BE2C (cell line): ENCODE results near the gene TMEM132E.

Experiments used
- DNase-seq: peaks from one replicate; pipeline ENCODE4 v3.0.0-alpha.2; 2020
- H3K27me3 ChIP-seq: fragments of 250-450 bp; sonication (Bioruptor Pico); 2 replicates; pipeline ENCODE4 v1.5.1; 2020; ENCODE audit warnings: mild to moderate bottlenecking
- H3K36me3 ChIP-seq: fragments of 250-450 bp; sonication (Bioruptor Pico); 2 replicates; pipeline ENCODE4 v1.5.1; 2020; ENCODE audit warnings: mild to moderate bottlenecking
- H3K4me1 ChIP-seq: fragments of 250-450 bp; sonication (Bioruptor Pico); 2 replicates; pipeline ENCODE4 v1.5.1; 2020
- H3K4me3 ChIP-seq: 2 replicates; pipeline ENCODE4 v1.5.1; 2011; ENCODE audit warnings: low read depth, low read length
- H3K9me3 ChIP-seq: fragments of 250-450 bp; sonication (Bioruptor Pico); 2 replicates; pipeline ENCODE4 v1.5.1; 2020
- TF ChIP-seq, protein P1 (sequence below): IDR thresholded peaks from 2 replicates; pipeline ENCODE4 v1.5.1; 2012; ENCODE audit warnings: mild to moderate bottlenecking, low read depth, low read length

The TMEM132E gene

DNA sequence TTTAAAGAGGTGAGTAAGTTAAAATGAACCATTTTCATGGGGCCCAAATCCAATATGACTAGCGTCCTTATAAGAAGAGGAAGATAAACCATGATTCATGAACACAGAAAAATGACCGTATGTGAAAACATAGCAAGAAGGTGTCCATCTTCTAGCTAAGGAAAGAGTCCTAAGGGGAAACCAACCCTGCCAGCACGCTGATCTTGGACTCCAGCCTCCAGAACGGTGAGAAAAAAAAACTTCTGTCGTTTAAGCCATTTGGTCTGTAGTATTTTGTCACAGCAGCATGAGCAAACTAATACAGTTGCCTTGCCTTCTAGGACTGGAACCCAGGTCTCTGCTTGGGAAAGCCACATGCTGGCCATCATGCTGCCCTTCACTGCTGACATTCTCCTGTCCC, 4.2 kb upstream of the TMEM132E start:
- Histone ChIP-seq H3K4me1 (peaks cover 9% of the 10 kb centered on the region), H3K27me3 (peaks cover 30% of the 10 kb centered on the region), H3K9me3 (no peaks in the 10 kb centered on the region), H3K4me3 (no peak overlapping the region), H3K36me3 (no peaks in the 10 kb centered on the region)
- DNase-seq = no peak
- TF ChIP-seq, protein P1, sequence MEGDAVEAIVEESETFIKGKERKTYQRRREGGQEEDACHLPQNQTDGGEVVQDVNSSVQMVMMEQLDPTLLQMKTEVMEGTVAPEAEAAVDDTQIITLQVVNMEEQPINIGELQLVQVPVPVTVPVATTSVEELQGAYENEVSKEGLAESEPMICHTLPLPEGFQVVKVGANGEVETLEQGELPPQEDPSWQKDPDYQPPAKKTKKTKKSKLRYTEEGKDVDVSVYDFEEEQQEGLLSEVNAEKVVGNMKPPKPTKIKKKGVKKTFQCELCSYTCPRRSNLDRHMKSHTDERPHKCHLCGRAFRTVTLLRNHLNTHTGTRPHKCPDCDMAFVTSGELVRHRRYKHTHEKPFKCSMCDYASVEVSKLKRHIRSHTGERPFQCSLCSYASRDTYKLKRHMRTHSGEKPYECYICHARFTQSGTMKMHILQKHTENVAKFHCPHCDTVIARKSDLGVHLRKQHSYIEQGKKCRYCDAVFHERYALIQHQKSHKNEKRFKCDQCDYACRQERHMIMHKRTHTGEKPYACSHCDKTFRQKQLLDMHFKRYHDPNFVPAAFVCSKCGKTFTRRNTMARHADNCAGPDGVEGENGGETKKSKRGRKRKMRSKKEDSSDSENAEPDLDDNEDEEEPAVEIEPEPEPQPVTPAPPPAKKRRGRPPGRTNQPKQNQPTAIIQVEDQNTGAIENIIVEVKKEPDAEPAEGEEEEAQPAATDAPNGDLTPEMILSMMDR = no peak

DNA sequence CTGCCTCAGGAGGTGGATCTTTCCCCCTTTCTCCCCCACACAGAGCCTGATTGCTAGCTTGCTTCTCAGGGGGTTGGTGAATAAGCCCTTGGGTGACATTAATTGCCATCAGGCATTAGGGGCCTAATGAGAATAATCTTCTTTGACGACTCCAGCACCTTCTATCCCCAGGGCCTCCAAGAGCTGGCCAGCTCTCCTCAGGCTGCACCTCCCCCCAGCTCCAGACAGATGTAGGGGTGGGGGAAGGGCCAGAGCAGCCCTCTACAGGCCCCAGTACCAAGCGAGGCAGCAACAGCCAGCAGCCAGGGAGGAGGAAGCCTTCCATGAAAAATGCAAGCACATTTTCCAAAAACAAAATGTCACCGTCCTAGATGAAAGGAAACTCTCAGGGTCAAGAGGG, 1.4 kb upstream of the TMEM132E start:
- H3K4me3 ChIP-seq = no peak overlapping the region
- H3K4me1 ChIP-seq = peaks cover 3% of the 10 kb centered on the region
- peaks cover 58% of the 10 kb centered on the region for H3K27me3 ChIP-seq

DNA sequence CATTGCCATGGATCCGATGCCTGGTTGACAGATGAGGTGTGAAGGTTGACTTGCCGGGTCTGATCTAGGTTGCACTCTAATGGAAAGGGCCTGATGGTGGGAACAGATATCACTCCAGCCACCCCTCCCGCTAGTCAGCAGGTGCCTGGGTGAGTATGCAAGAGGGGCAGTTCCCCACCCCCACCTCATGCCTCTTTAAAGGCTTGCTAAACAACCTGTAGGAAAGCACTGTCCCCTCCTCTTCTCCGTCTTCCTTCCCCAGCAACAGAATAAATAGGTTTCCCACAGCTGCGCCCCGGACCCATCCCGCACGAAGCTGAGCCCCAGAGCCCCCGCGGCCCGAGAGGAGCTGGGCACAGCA, 746 bp upstream of the TMEM132E start:
- H3K4me3 ChIP-seq = peak overlapping the region; percentile 44; the same call in 1 of the 2 replicates
- TF ChIP-seq, protein P1 = no peak

More for the DNA sequence above, 1.4 kb upstream of the TMEM132E start:
- no peaks in the 10 kb centered on the region for H3K36me3 ChIP-seq
- H3K9me3 ChIP-seq = no peaks in the 10 kb centered on the region
- no peak for DNase-seq
- TF ChIP-seq, protein P1 = no peak

DNA sequence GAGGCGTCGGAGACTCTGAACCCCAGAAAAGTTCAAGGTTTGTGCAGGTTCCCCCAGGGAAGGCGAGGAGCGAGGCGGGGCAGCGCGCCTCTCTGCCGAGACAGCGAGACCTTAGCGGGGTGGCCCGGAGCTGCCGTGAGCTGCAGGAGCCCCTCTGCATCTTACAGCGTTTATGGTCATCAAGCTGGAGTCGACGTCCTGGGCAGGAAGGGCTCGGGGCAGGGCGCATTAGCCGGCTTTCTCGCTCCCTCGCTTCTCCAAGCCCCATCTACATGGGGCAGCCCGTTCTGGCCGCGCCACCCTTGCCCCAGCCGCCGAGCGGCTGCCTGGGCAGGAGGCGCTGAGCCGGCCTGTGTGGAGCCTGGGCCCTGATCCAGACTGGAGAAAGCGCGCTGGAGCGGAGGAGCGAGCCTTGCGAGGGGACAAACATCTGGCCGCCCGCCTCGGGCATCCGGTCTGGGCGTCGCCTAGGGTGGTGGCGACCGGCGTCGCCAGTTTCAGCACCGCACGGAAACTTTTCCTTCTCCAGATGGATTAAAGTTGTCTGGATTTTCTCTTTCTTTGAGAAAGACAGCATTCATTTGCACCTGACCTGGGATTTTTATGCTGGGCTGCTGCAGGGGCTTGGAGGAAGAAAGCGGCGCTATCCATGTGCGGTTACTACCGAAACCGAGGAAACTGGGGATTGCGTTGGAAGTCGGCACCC, 750 bp downstream of the TMEM132E start:
- H3K4me3 ChIP-seq = peak overlapping the region; percentile 44
- H3K27me3 ChIP-seq = peaks cover 77% of the 10 kb centered on the region
- no peaks in the 10 kb centered on the region for H3K36me3 ChIP-seq
- no peaks in the 10 kb centered on the region for H3K9me3 ChIP-seq
- H3K4me1 ChIP-seq = peaks cover 3% of the 10 kb centered on the region
- peak; percentile 66 for DNase-seq
- TF ChIP-seq, protein P1 = no peak

More for the DNA sequence above, 746 bp upstream of the TMEM132E start:
- Histone ChIP-seq H3K27me3 (peaks cover 64% of the 10 kb centered on the region), H3K36me3 (no peaks in the 10 kb centered on the region), H3K4me1 (peaks cover 3% of the 10 kb centered on the region), H3K9me3 (no peaks in the 10 kb centered on the region)
- no peak for DNase-seq

DNA sequence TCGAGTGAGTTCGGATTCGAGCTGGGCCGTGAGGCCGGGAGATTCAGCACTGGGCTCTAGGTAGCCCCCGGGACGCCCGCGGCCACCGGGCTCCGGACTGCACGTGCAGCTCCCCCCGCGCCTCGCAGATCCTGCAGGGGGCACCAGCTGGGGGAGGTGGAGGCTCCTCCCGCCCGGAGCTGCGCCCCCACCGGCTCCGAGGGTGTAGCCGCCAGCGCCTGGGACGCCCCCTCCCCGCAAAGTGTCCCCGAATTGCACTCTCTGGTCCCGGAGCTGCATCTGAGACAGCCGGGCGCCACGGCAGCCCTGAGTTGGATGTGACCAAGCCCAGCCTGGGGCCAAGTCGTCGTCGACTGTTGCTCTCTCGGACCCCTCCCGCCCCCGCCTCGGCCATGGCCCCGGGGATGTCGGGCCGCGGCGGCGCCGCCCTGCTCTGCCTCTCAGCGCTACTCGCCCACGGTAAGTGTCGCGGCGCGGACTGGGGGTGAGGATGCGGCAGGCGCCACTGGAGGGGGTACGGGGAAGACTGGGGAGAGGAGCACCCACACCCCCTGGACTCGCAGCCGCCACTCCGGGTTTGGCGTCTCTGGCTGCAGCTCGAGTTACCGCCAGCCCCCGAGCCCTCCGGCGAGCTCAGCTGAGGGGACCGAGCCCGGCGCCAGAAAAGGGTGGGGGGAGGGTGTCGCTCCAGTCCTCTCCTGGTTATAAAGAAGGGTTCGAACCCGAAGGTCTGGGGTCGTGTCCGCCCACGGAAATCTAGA, 1.5 kb downstream of the TMEM132E start:
- peaks cover 77% of the 10 kb centered on the region for H3K27me3 ChIP-seq
- no peaks in the 10 kb centered on the region for H3K36me3 ChIP-seq
- TF ChIP-seq, protein P1 = peak; percentile 11; the same call in 1 of the 2 replicates
- peak overlapping the region; percentile 44 for H3K4me3 ChIP-seq
- peak; percentile 43 for DNase-seq
- no peaks in the 10 kb centered on the region for H3K9me3 ChIP-seq
- H3K4me1 ChIP-seq = peaks cover 6% of the 10 kb centered on the region
